ENCODE data around the gene CADPS.

- TF ChIP-seq POLR2AphosphoS5 (IDR thresholded peaks at IDR 0.05; ENCODE audit: low read depth): no peak
- TF ChIP-seq, protein P1, sequence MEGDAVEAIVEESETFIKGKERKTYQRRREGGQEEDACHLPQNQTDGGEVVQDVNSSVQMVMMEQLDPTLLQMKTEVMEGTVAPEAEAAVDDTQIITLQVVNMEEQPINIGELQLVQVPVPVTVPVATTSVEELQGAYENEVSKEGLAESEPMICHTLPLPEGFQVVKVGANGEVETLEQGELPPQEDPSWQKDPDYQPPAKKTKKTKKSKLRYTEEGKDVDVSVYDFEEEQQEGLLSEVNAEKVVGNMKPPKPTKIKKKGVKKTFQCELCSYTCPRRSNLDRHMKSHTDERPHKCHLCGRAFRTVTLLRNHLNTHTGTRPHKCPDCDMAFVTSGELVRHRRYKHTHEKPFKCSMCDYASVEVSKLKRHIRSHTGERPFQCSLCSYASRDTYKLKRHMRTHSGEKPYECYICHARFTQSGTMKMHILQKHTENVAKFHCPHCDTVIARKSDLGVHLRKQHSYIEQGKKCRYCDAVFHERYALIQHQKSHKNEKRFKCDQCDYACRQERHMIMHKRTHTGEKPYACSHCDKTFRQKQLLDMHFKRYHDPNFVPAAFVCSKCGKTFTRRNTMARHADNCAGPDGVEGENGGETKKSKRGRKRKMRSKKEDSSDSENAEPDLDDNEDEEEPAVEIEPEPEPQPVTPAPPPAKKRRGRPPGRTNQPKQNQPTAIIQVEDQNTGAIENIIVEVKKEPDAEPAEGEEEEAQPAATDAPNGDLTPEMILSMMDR (IDR thresholded peaks at IDR 0.05; ENCODE audit: insufficient read depth, low read length): no peak
- no peak for TF ChIP-seq GABPA (IDR thresholded peaks at IDR 0.05; ENCODE audit: low read depth)
- TF ChIP-seq, protein P2, sequence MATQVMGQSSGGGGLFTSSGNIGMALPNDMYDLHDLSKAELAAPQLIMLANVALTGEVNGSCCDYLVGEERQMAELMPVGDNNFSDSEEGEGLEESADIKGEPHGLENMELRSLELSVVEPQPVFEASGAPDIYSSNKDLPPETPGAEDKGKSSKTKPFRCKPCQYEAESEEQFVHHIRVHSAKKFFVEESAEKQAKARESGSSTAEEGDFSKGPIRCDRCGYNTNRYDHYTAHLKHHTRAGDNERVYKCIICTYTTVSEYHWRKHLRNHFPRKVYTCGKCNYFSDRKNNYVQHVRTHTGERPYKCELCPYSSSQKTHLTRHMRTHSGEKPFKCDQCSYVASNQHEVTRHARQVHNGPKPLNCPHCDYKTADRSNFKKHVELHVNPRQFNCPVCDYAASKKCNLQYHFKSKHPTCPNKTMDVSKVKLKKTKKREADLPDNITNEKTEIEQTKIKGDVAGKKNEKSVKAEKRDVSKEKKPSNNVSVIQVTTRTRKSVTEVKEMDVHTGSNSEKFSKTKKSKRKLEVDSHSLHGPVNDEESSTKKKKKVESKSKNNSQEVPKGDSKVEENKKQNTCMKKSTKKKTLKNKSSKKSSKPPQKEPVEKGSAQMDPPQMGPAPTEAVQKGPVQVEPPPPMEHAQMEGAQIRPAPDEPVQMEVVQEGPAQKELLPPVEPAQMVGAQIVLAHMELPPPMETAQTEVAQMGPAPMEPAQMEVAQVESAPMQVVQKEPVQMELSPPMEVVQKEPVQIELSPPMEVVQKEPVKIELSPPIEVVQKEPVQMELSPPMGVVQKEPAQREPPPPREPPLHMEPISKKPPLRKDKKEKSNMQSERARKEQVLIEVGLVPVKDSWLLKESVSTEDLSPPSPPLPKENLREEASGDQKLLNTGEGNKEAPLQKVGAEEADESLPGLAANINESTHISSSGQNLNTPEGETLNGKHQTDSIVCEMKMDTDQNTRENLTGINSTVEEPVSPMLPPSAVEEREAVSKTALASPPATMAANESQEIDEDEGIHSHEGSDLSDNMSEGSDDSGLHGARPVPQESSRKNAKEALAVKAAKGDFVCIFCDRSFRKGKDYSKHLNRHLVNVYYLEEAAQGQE (IDR thresholded peaks at IDR 0.05; ENCODE audit: insufficient replicate concordance, low read depth): no peak
These were observed 221.4 kb downstream of the CADPS start for GRCh38 chr3:62653796-62654195.
